Caco-2 (cell line): ENCODE measurements around the gene CEP112. TPM values are rescaled to one million over a fixed set of nuclear protein-coding genes. Genes with fewer than 3 reads are reported as not detected.

ENCODE experiments used
- BruUV-seq: library from RNA; stranded (reverse); fragments of 400-500 nt; replicated peaks from 2 replicates; lab custom pipeline; 2021; lab: Mats Ljungman, UMichigan
- CTCF ChIA-PET: fragments of 300-600 bp; sonication (Branson Sonifier 250); formaldehyde crosslinking; loops from one replicate; lab custom pipeline; 2022; ENCODE audit warnings: antibody characterized with exemption; lab: Charles Lee
- POLR2A ChIA-PET: fragments of 300-600 bp; sonication (Branson Sonifier 250); formaldehyde crosslinking; loops from one replicate; lab custom pipeline; 2022; ENCODE audit warnings: antibody characterized with exemption; lab: Charles Lee
- DNase-seq, 2 experiments: peaks; one replicate each; pipeline versions ENCODE4 v3.0.0 to v3.0.0-alpha.2; 2020 to 2022
- H3K27me3 ChIP-seq: replicated peaks from 2 replicates; pipeline ENCODE4 v1.6.0; 2011; ENCODE audit warnings: low read length; ENCODE audit not compliant: control insufficient read depth, insufficient read depth
- H3K36me3 ChIP-seq: 2 replicates; pipeline ENCODE4 v1.5.1; 2011; ENCODE audit warnings: low read length; ENCODE audit not compliant: control insufficient read depth, insufficient read depth
- H3K4me1 ChIP-seq: fragments of 250-450 bp; sonication (Bioruptor Pico); 2 replicates; pipeline ENCODE4 v1.5.1; 2020; ENCODE audit warnings: mild to moderate bottlenecking
- H3K4me3 ChIP-seq: 2 replicates; pipeline ENCODE4 v1.5.1; 2011; ENCODE audit warnings: low read depth, mild to moderate bottlenecking, control low read depth, low read length
- H3K9me3 ChIP-seq: fragments of 250-450 bp; sonication (Bioruptor Pico); 2 replicates; pipeline ENCODE4 v1.5.1; 2020; ENCODE audit warnings: mild to moderate bottlenecking, moderate library complexity
- H3K27ac Mint-ChIP-seq: one replicate; pipeline ENCODE4 v1.8.0; 2022; ENCODE audit warnings: mixed read lengths; ENCODE audit not compliant: unreplicated experiment
- H3K27me3 Mint-ChIP-seq: one replicate; pipeline ENCODE4 v1.8.0; 2022; ENCODE audit warnings: mixed read lengths; ENCODE audit not compliant: insufficient read depth, unreplicated experiment
- H3K36me3 Mint-ChIP-seq: one replicate; pipeline ENCODE4 v1.8.0; 2022; ENCODE audit warnings: mild to moderate bottlenecking, mixed read lengths; ENCODE audit not compliant: insufficient read depth, unreplicated experiment
- H3K4me1 Mint-ChIP-seq: one replicate; pipeline ENCODE4 v1.8.0; 2022; ENCODE audit warnings: low read depth, mixed read lengths; ENCODE audit not compliant: unreplicated experiment
- H3K4me3 Mint-ChIP-seq: one replicate; pipeline ENCODE4 v1.8.0; 2022; ENCODE audit warnings: mild to moderate bottlenecking, moderate library complexity, mixed read lengths; ENCODE audit not compliant: unreplicated experiment
- H3K9me3 Mint-ChIP-seq: one replicate; pipeline ENCODE4 v1.8.0; 2022; ENCODE audit warnings: mixed read lengths; ENCODE audit not compliant: unreplicated experiment
- CTCF ChIP-seq, 2 experiments: fragments of 200-600 bp in 1 of 2; IDR thresholded peaks; 1 replicate in 1 of 2; 2 replicates in 1 of 2; pipeline versions ENCODE4 v1.5.1 to v1.8.0; 2011 to 2022; ENCODE audit warnings: antibody characterized with exemption in 1 of 2, control low read depth in 1 of 2, inconsistent platforms in 1 of 2, low read depth in 1 of 2, low read length in 1 of 2, mild to moderate bottlenecking in 1 of 2, moderate library complexity in 1 of 2; ENCODE audit not compliant: insufficient read depth in 1 of 2, severe bottlenecking in 1 of 2, unreplicated experiment in 1 of 2
- intact Hi-C: fragments of 100-400 bp; cut with micrococcal nuclease; formaldehyde crosslinking; loops from one replicate; pipeline ENCODE4 v1.10.0; 2022; ENCODE audit not compliant: unreplicated experiment
- total RNA-seq: library from RNA; stranded (reverse); gene quantifications from 2 replicates; pipeline ENCODE4 v1.2.3, GENCODE V29; 2022

Gene CEP112
- total RNA-seq, 1 experiment from 2014 or later: 4.7 TPM

- no peaks in the 10 kb centered on the region for H3K9me3 Mint-ChIP-seq
- H3K27me3 Mint-ChIP-seq: no peaks in the 10 kb centered on the region
- CTCF ChIA-PET: no interaction called here
- no peak overlapping the region for H3K27ac Mint-ChIP-seq
- no peak overlapping the region for H3K4me3 Mint-ChIP-seq
- no peaks in the 10 kb centered on the region for H3K36me3 Mint-ChIP-seq
- Histone ChIP-seq H3K36me3 (no peaks in the 10 kb centered on the region), H3K9me3 (peaks cover 8% of the 10 kb centered on the region; the same call in 1 of the 2 replicates), H3K4me3 (no peak overlapping the region), H3K27me3 (no peaks in the 10 kb centered on the region), H3K4me1 (peaks cover 9% of the 10 kb centered on the region; the same call in 1 of the 2 replicates)
- DNase-seq: no peak
- BruUV-seq: no TSS peak
- no peak for TF ChIP-seq CTCF (IDR thresholded peaks at IDR 0.05; ENCODE audit: insufficient read depth in 1 of 2, low read depth in 1 of 2, low read length in 1 of 2, severe bottlenecking in 1 of 2, unreplicated experiment in 1 of 2)
- intact Hi-C loops: loop anchor here (1.0 kb wide), 1 partner anchor 39 kb away; no protein-coding TSS in a partner anchor
- peaks cover 7% of the 10 kb centered on the region for H3K4me1 Mint-ChIP-seq
- POLR2A ChIA-PET: interaction anchor here (0.6 kb wide), 2 partner anchors 10 to 106 kb away, joined by 3 to 4 read pairs; partner anchors contain the start of gene AXIN2
These were observed 524.3 kb downstream of the CEP112 start for GRCh38 chr17:65667656-65668055.

DNA sequence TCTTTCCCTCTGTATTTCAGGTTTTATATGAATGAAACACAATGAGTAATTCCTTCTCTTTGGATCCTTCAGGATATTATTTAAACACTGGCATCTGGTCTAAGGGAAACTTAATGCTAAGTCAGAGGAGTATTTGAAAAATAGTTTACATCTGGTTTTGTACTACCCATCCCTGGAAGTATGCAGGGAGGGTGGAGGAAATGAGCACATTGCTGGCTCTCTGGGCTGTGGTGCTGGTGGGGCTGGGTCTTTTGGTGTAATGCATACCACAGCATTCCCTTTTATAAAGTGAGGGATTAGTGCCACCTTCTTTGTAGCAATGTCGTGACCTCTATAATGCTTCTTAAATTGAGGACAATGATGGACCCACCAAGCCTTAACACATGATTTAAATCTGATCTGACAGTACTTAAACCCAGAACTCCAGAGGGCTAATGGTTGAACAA lies 525.0 kb downstream of the CEP112 start:
- Mint-ChIP-seq H3K9me3 (no peaks in the 10 kb centered on the region), H3K27me3 (no peaks in the 10 kb centered on the region), H3K4me1 (peaks cover 7% of the 10 kb centered on the region), H3K4me3 (no peak overlapping the region), H3K27ac (no peak overlapping the region), H3K36me3 (no peaks in the 10 kb centered on the region)
- no peak for DNase-seq
- H3K4me1 ChIP-seq: peaks cover 9% of the 10 kb centered on the region; the same call in 1 of the 2 replicates
- BruUV-seq: no TSS peak
- CTCF ChIA-PET: no interaction called here
- intact Hi-C loops: no loop called here
- H3K9me3 ChIP-seq: peaks cover 7% of the 10 kb centered on the region; the same call in 1 of the 2 replicates
- no peak overlapping the region for H3K4me3 ChIP-seq
- POLR2A ChIA-PET: interaction anchor here (0.6 kb wide), 1 partner anchor 10 kb away, joined by 3 read pairs; no protein-coding TSS in a partner anchor
- no peaks in the 10 kb centered on the region for H3K27me3 ChIP-seq
- TF ChIP-seq CTCF (IDR thresholded peaks at IDR 0.05; ENCODE audit: insufficient read depth in 1 of 2, low read depth in 1 of 2, low read length in 1 of 2, severe bottlenecking in 1 of 2, unreplicated experiment in 1 of 2): no peak
- no peaks in the 10 kb centered on the region for H3K36me3 ChIP-seq

DNA sequence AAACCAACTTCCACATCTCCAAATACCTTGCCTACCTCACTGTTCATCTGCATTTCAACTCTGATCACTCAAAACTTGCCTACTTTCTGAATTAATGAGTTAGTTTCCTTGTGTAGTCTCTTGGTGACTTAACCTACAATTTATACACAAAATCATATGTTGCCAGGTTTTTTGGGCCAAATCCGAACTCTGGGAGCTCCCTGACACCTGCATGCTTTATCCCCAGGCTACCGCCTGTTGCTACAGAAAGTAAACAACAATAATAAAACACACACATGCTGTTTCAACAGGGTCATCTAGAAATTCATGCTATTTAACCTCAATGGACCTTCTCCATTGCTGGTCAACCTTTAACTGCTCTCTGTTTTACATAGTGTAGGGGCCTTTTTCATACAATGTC lies 526.0 kb downstream of the CEP112 start:
- H3K4me1 ChIP-seq: peaks cover under 1% of the 10 kb centered on the region; the same call in 1 of the 2 replicates
- POLR2A ChIA-PET: no interaction called here
- H3K4me3 ChIP-seq: no peak overlapping the region
- intact Hi-C loops: no loop called here
- Mint-ChIP-seq H3K4me1 (peaks cover 1% of the 10 kb centered on the region), H3K4me3 (no peak overlapping the region), H3K27ac (no peak overlapping the region), H3K27me3 (no peaks in the 10 kb centered on the region), H3K9me3 (peaks cover 3% of the 10 kb centered on the region), H3K36me3 (no peaks in the 10 kb centered on the region)
- CTCF ChIA-PET: no interaction called here
- no peak for TF ChIP-seq CTCF (IDR thresholded peaks at IDR 0.05; ENCODE audit: insufficient read depth in 1 of 2, low read depth in 1 of 2, low read length in 1 of 2, severe bottlenecking in 1 of 2, unreplicated experiment in 1 of 2)
- DNase-seq: no peak
- H3K9me3 ChIP-seq: no peaks in the 10 kb centered on the region
- no peaks in the 10 kb centered on the region for H3K27me3 ChIP-seq
- BruUV-seq: no TSS peak
- no peaks in the 10 kb centered on the region for H3K36me3 ChIP-seq
